B cell (primary cell): ENCODE results near the gene PDZRN3.

Experiments used
- CTCF ChIP-seq: fragments of 200-600 bp; IDR thresholded peaks from one replicate; pipeline ENCODE4 v1.8.0; 2022; ENCODE audit warnings: antibody characterized with exemption, mild to moderate bottlenecking
- EZH2 ChIP-seq: IDR thresholded peaks from 2 replicates; pipeline ENCODE4 v1.6.1; 2012; ENCODE audit warnings: borderline replicate concordance, low read depth, mild to moderate bottlenecking, moderate library complexity, low read length; ENCODE audit not compliant: insufficient read depth, poor library complexity, severe bottlenecking

- TF ChIP-seq CTCF, result no peak
- no peak for TF ChIP-seq EZH2
Measured at GRCh38 chr3:73448041-73448440, 176.7 kb downstream of the PDZRN3 start.
